Endothelial cell of umbilical vein (primary cell): ENCODE data around the gene SLC16A7.

ENCODE experiments used
- CTCF ChIP-seq, 2 donors: IDR thresholded peaks; 1 replicate in 1 of 2; 2 replicates in 1 of 2; pipeline ENCODE4 v1.5.1; 2011; ENCODE audit warnings: low read length in 2 of 2, mild to moderate bottlenecking in 2 of 2, moderate library complexity in 2 of 2, control low read depth in 1 of 2, inconsistent platforms in 1 of 2, low read depth in 1 of 2; ENCODE audit not compliant: insufficient read depth in 1 of 2; ENCODE audit errors: extremely low read depth in 1 of 2
- EZH2 ChIP-seq: IDR thresholded peaks from 2 replicates; pipeline ENCODE4 v1.6.1; 2012; ENCODE audit warnings: borderline replicate concordance, low read depth, mild to moderate bottlenecking, moderate library complexity, low read length, inconsistent platforms; ENCODE audit not compliant: severe bottlenecking
- FOS ChIP-seq: IDR thresholded peaks from 2 replicates; pipeline ENCODE4 v1.6.1; 2011; ENCODE audit warnings: mild to moderate bottlenecking, low read length, moderate library complexity, borderline replicate concordance; ENCODE audit not compliant: insufficient read depth
- JUN ChIP-seq: IDR thresholded peaks from 2 replicates; pipeline ENCODE4 v1.6.1; 2011; ENCODE audit warnings: borderline replicate concordance, low read depth; ENCODE audit not compliant: insufficient read length, insufficient read depth
- POLR2A ChIP-seq: IDR thresholded peaks from 2 replicates; pipeline ENCODE4 v1.6.1; 2012; ENCODE audit warnings: low read depth, mild to moderate bottlenecking, control low read depth, low read length
- POLR2AphosphoS5 ChIP-seq: IDR thresholded peaks from 2 replicates; pipeline ENCODE4 v1.6.1; 2012; ENCODE audit warnings: low read depth, mild to moderate bottlenecking, control low read depth, low read length, moderate library complexity; ENCODE audit not compliant: insufficient read depth
- TF ChIP-seq, protein P1 (sequence below): IDR thresholded peaks from 2 replicates; pipeline ENCODE4 v1.6.1; 2011; ENCODE audit not compliant: insufficient read depth, insufficient read length

DNA sequence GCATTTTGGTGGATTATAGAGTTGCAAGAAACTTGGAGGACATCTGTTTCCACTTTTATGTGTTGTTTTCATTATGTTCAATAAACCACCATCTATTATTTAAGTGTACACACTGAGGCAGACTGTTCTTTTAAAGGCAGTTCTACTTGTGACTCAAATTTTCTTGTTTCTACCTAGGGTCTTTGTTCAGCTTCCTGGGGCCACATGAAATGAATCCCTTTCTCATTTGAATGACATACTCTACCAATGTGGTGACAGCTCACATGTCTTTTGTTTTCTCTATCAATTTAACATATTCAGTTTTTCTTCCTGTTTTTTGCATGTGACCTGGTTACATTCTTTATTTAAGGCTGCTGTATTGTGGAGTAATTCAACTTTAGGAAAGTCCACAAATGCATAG is 7.9 kb downstream of the SLC16A7 start:
- TF ChIP-seq POLR2A (no peak), EZH2 (no peak), CTCF (IDR thresholded peaks at IDR 0.05; ENCODE audit: extremely low read depth in 1 of 2, insufficient read depth in 1 of 2, low read depth in 1 of 2, low read length in 2 of 2) (no peak), POLR2AphosphoS5 (no peak), JUN (no peak), FOS (no peak)
- TF ChIP-seq, protein P1, sequence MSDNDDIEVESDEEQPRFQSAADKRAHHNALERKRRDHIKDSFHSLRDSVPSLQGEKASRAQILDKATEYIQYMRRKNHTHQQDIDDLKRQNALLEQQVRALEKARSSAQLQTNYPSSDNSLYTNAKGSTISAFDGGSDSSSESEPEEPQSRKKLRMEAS = no peak
